Glomerular endothelial cell (primary cell): Measurements from ENCODE around the gene CTRB1. TPM values are rescaled to one million over a fixed set of nuclear protein-coding genes. Genes with fewer than 3 reads are reported as not detected.
"Not testable (repeated sequence)": the region's sequence is repeated elsewhere in the genome, so short reads cannot be mapped to it uniquely, and the experiment has no call there.

ENCODE experiments used
- DNase-seq: peaks from one replicate; pipeline ENCODE4 v3.0.0-alpha.2; 2011; ENCODE audit warnings: low read depth, low spot score; ENCODE audit errors: extremely low read depth
- total RNA-seq: library from RNA; depleted of rRNA; stranded (reverse); fragments of >200 nt; gene quantifications from 2 replicates; pipeline ENCODE4 v1.2.3, GENCODE V29; 2015

Gene CTRB1
- total RNA-seq, 1 donor from 2014 or later = not detected

GRCh38 chr16:75203667-75204409, 14.9 kb upstream of the CTRB1 start:
- no peak for DNase-seq

DNA sequence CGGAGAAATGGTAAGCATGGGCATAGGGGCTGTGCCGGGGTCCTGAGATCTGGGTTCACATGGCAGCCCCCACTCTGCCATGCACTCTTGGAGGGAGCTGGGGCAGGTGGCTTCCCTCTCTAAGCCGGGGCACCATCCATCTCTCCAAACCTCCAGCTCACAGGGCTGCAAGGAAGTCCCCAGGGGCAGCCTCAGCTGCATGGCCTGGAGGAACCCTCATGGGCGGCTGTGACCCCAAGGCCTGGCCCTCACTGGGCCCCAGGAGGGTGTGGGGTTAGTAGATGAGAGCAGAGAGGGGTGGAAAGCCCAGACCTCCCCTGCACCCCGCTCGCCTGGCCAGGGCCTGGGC, 14.4 kb upstream of the CTRB1 start:
- no peak for DNase-seq

DNA sequence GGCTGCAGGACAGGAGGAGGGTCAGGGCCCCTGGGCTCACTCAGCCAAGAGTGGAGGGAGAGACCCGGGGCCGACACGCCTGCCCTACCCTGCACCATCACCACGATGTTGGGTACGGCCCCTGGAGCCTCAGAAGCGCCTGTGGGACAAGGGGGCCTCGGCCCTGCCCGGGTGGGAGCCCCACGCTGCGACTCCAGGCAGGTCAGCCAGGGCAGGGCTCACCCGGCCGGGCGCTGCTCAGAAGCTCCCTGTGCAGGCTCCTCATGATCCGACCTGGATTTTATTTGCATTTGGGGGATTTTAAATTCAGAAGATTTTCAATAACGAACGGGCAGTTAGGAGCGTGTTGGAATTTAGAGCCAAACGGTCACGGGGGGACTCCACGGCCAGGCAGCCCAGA, 13.9 kb upstream of the CTRB1 start:
- DNase-seq = not testable (repeated sequence)

GRCh38 chr16:75205438-75205837, 13.3 kb upstream of the CTRB1 start:
- DNase-seq = not testable (repeated sequence)

DNA sequence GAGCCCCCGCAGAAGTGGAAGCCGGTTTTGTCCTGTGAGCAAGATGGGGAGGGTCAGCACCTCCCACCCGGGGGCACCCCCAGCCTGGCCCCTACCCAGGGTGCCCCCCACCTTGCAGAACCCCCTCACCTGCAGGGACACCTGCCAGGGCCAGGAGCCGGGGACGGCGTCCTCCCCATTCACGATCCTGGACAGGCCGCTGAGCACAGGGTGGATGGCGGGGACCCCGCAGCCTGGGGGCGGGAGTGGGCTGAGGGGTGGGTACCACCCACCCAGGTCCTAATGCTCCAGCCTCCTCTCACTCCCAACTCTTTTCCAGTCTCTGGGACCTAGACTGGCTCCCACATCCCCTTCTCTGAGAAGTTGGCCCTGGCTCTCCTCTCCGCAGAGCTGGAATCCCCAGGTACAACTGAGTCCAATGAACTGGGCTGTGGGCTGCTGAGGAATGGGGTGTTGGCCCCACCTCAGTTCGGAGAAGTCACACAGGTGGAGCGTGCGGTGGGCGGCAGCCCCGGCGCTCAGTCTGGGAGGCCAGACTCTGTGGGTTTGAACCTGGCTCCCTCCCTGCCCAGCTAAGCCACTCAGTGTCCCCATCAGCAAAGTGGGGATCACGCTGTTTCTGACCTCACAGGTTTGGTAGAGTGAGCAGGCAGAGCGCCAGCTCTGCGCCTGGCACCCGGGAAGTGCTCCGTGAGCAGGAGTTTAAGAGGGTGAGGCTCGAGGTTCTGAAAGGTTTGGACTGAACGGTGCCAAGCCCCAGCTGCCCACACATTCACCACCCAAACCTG, 12.6 kb upstream of the CTRB1 start:
- not testable (repeated sequence) for DNase-seq

DNA sequence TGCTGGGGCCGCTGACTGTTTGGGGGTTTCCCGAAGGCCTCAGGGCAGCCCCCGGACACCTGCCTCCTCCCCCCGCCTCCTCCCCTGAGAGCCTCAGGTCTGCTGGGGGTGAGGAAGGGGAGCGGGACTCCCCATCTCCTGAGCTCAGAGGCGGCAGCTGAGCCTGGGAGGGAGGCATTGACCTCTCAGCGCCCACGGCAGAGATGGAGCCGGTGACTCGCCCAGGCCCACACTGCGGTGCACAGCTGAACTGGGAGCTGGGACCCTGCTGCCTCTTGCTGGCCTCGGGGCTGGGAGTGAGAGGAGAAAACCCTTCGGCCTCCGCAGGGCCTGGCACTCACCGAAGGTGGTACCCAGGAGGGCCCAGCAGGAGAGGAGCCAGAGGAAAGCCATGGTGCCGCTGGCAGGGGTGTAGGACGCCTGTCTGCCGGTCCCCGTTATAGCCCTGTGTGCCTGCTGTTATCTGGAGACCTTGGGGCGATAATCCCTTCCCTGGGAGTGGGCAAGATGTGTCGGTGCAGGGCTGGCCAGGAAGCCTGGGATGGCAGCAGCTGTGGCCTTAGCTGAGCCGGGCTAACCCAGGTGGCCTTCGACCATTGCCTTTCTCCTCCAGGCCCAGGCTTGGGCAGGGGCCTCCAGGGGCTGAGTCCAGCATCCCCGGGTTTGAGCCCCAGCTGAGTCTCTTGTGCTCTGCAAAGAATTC, 11.9 kb upstream of the CTRB1 start, which contains the start of gene CTRB2:
Gene CTRB2 (minus strand): TSS at position 413 of the 703 bp plus-strand sequence. CDS start 20 bp downstream, at position 393.
- DNase-seq = no peak

- no peak for DNase-seq
These were observed 11.0 kb upstream of the CTRB1 start for GRCh38 chr16:75207831-75208230.

DNA sequence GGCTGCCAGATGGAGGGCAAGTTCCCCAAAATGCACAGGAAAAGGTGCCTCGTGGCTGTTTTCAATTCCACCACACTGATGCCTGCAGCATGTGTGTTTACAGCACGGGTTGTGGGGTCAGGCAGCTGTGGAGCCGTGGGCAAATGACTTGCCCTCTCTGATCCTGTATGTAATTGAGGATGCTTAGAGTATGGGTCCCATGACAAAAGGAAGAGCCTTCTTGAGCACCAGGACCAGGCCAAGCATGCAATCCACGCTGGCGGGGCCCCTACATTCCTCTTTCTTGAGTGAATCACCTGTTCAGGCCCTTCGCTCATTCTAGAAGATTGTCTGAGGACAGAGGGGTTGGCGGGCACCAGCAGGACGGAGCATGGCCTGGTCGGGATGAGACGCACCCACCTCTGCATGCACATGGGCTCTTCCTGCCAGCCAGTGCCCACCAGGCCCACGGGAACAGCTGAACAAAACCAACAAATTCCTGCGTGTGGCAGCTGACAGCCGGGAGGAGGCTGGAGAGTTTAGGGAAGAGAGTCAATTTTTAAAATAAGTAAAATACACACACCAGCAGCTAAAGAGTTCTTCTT, 10.5 kb upstream of the CTRB1 start:
- DNase-seq = no peak

GRCh38 chr16:75208861-75209505, 9.8 kb upstream of the CTRB1 start:
- DNase-seq = no peak

GRCh38 chr16:75209514-75209913, 9.3 kb upstream of the CTRB1 start:
- not testable (repeated sequence) for DNase-seq

- no peak for DNase-seq
These were observed 8.8 kb upstream of the CTRB1 start for GRCh38 chr16:75209944-75210343.

DNA sequence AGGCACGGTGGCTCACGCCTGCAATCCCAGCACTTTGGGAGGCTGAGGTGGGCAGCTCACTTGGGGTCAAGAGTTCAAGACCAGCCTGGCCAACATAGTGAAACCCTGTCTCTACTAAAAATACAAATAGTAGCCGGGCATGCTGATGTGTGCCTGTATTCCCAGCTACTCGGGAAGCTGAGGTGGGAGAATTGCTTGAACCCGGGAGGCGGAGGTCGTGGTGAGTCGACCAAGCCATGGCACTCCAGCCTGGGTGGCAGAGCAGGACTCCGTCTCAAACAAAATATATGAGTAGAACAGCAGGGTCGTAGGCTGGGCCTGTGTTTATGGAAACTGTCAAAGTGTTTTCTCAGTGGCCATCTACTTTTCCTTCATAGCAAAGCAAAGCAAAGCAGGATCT, 7.5 kb upstream of the CTRB1 start:
- not testable (repeated sequence) for DNase-seq

DNA sequence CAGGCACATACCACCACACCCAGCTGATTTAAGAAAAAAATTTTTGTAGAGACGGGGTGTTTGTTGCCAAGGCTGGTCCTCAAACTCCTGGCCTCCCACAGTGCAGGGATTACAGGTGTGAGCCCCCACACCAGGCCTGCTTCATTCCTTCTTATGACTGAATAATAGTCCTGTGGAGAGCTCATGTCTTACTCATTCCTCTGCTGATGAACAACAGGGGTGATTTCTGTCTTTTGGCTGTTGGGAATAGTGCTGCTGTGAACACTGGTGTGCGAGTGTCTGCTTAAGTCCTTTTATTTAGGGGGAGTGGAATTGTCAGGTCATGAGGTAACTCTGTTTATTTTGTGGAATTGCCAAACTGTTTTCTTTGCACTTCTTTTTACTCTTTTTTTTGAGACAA, 2.7 kb upstream of the CTRB1 start:
- no peak for DNase-seq

DNA sequence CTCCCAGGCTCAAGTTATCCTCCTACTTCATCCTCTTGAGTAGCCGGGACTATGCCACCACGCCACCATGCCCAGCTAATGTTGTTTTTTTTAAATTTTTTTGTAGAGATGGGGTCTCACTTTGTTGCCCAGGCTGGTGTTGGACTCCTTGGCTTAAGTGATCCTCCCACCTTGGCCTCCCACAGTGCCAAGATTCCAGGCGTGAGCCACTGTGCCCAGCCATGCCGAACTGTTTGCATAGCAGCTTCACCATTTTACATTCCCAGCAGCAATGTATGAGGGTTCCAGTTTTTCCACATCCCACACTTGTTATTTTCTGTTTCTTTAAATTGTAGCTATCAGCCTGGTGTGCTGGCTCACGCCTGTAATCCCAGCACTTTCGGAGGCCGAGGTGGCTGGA, 2.2 kb upstream of the CTRB1 start:
- no peak for DNase-seq

GRCh38 chr16:75217389-75217851, 1.4 kb upstream of the CTRB1 start:
- no peak for DNase-seq

DNA sequence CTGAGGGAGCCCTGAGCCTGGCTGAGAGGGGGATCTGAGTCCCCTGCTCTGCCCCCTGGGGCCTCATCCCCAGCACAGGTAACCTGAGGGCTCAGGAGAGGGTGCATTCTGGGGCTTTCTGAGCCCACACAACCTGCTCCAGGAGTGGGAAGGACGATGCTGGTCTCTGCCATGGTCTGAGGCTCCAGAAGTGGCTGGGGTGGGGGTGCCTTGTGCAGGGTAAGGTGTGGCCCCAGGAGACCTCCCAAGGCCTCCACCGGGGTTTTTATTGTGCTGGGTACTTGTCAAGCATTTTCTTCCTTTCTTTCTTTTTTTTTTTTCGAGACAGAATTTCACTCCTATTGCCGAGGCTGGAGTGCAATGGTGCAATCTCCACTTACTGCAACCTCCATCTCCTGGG, 300 bp downstream of the CTRB1 start:
- DNase-seq = no peak

- DNase-seq = no peak
These were observed 1.1 kb downstream of the CTRB1 start for GRCh38 chr16:75219838-75220237.

DNA sequence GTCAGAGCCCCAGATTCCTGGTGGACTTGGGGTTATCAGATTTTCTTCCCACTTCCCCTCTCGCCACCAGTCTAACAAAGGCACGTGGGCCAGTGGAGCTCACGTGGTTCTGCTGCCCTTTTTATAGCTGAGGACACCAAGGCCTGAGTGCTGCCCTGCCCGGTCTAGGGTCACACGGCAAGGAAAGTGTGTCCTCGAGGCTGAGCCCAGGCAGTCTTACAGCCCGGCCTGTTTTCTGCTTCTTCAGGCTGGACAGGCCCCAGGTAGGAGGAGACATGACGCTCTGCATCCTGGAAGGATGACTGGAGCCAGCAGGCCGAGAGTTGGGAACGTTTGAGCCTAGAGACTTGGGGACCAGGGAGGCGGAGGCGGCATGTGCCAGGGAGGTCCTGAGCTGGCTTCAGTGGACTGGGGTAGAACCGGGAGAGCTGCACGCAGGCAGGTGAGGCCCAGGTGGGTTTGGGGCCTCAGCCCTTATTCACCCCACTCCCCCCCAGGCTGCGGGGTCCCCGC, 3.5 kb downstream of the CTRB1 start:
- no peak for DNase-seq

- not testable (repeated sequence) for DNase-seq
These were observed 4.3 kb downstream of the CTRB1 start for GRCh38 chr16:75223129-75223528.
